HG03095 (cell line): ENCODE measurements around the gene PIP5KL1.

Experiments used
- ATAC-seq: cut with Tn5 transposase; IDR thresholded peaks from one replicate; pipeline ENCODE4 v1.9.1; 2021; ENCODE audit warnings: moderate library complexity; ENCODE audit not compliant: unreplicated experiment

The PIP5KL1 gene

DNA sequence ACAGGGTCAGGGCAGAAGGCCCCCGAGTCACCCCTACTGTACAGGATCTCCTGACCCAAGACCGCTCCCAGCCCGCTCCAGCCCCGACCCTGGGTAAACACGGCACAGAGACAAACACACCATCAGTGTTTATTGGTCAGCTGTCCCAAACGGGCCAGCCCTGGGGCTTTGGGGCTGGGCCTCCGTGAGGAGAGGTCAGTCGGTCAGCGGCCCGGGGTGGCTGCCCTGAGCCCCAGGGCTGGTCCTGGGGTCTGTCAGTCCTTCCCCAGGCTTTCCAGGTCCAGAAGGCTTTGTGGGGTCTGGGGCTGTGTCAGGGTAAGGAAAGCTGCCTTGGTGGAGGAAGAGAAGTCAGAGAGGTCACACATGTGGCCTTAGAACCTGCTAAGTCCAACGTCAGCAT lies 4.4 kb upstream of the PIP5KL1 start:
- ATAC-seq: no peak

DNA sequence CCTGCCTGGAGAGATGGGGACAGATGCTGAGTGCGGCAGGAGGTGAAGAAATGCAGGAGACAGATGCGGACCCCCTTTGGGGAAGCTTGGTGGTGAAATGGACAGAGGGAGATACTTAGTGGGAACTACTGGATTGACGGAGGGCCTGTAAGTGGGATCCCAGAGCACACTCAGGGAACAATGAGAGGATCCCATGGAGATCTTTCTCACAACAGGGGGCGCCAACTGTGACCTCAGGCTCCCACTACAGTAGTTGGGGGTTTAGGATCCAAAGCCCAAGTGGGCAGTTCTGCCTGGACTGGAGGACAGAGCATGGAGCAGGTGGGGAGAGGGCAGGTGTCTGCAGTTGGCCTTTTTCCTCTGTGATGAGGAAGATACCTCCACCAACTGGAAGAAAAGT lies 3.7 kb upstream of the PIP5KL1 start:
- no peak for ATAC-seq

DNA sequence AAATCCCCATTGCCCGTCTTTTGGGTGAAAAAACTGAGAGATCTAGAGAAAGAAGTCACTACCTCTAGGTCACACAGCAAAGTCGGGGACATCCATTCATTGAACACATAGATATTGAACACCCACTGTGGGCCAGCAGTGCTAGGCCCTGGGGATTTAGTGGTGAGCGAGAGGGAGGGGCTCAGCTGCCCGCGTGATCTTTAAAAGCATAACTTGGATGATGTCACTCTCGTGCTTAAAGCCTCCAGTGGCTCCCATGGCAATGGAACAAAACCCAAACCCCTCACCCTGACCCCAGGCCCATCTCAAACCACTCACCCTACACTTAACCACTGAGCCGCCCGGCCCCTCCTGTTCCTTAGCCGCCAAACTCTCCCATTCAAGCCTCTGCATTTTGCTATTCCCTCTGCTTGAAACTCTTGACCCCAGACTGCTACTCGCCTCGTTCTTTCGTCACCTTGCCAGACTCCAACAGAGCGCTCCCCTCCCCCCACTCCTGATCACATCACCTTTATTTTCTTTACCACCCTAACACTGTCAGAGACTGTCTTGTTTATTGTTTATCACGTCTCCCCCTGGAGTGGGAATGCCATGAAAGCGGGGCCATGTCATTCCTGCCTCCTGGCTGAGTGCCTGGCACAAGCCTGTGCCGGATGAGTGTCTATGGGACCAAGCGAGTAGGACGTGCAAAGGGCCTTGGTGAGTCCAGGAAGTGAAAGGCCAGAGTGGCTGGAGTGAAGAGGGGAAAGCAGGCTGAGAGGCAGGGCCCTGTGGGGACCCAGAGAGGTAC lies 710 bp upstream of the PIP5KL1 start:
- ATAC-seq: peak; percentile 25

DNA sequence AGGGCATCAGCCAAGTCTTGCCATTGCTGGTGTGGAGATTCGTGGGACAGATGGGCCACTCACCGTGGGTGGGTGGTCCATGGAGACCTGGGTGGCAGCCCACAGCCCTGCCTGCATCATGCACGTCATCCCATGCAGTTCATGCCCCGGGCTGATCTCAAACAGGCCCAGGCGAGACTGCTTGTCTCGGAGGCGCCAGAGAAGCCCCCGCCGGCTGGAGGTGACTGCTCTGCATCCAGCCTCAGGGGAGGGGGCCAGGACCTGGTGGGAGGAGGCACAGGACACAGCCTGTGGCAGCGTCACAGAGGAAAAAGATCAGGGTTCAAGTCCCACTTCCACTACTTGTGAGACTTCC lies 975 bp downstream of the PIP5KL1 start:
- no peak for ATAC-seq

DNA sequence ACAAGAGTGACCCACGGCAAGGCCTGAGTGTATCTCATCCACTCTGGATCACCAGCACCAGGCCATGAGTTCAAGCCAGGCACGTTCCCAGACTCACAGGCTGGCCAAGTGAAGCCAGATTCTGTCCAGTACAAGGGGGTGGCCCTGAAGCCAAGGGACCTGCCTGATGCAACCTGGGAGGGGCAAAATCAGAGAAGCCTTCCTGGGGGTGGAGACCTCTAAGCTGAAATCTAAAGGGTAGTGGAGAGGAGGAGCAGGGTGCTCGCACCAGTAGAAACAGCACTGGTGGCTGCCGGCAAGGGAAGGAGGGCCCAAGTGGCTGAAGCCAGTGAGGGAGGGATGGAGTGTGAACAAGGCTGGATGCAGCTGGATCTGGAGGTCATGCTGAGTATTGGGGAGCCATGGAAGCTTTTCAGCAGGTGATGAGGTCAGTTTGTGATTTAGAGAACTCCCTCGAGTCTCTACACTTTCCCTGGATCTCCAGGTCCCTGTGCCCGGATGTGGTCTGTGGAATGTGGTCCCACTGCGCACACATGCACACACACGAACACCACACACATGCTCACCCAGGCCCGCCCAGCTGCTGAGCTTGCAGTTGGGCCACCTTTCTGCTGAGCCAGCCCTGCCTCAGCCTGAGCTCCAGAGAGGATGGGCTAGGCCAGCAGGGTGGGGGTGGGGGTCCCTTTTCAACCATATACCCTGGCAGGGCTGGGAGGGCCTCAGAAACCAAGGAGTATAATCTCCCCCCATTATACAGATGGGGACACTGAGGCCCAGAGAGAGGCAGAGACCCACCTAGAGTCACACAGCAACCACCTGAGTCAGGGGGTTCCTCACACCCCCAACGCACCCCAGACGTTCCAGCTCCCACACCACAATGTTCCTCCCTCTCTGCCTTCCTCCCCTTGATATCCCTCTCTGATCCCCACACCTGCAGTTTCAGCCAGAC lies 1.6 kb downstream of the PIP5KL1 start:
- no peak for ATAC-seq

DNA sequence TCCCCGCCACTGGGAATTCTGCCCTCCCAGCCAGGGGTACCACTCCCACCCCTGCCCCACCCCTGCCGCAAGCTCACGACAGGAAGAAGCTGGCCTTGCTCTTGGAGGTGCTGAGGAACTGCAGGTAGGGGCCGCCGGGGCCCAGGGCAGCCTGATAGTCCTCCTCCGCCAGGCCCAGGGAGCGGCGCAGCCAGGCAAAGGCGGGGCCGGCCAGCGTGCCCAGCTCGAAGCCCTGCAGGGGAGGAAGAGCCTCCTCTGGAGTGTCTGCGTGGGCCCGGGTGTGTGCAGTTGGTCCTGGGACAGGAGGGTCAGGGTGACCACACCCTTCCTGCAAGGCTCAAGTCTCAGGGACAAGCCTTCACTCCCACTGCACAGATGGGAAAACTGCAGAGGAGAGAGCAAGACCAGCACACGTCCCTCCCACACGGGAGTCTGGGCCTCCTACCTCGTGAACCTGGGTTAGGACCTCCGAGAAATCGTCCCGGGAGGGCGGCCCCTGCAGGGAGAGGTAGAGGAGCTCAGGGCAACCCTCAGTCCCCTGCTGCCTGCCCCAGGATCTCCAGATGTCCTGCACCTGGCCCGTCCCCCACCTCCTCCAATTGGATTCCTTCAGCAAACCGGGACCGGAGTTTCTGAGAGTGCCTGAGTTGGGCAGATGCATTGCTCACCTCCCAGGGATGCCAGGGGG lies 2.4 kb downstream of the PIP5KL1 start:
- no peak for ATAC-seq

DNA sequence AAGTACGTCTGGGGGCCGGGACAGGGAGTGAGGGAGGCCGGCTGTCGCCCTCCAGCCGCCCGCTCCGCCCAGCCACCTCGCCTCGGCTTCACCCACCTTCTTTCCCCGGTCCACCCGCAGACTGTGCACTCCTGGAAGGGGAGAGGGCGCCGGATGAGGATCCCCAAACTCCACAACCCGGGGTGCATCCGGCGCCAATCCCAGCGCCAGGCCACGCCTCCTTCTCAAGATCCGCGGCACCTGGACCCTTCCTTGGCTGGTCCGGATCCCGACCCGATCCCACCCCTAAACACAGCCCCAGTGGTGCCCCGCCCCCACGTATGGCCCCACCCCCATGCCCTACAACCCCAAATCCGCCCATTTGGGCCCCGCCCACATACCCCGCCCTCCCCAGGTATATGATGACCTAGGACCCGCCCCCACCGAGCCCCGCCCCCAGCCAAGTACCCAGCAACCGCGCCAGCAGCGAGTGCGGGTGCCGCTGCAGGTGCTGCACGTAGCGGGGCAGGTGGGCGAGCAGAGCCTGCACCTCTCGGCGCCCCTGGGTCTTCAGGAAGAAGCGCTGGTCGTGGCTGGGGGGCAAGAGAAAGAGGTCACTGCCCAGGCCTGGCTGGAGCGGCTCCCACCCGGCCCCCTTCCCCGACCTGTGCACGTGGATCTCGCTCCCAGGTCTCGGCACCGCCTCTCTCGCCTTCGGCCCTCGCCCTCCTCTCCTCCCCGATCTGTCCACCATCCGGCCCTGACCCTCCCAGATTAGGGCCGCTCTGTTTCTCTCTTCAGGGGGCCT lies 3.2 kb downstream of the PIP5KL1 start:
- ATAC-seq: no peak

DNA sequence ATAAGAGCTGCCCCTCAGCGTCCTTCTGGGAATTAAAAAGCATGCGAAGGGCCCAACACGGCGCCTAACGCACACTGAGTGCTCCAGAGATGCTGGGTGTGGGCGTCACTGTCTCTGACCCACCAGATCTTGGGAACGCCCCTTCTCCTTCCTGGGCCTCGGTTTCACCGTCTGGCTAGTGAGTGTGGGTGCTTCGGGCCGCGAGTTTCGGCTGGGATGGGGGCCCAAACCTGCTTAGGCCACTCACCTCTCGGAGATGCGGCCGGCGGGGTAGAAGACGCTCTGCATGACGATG lies 3.7 kb downstream of the PIP5KL1 start:
- ATAC-seq: no peak

DNA sequence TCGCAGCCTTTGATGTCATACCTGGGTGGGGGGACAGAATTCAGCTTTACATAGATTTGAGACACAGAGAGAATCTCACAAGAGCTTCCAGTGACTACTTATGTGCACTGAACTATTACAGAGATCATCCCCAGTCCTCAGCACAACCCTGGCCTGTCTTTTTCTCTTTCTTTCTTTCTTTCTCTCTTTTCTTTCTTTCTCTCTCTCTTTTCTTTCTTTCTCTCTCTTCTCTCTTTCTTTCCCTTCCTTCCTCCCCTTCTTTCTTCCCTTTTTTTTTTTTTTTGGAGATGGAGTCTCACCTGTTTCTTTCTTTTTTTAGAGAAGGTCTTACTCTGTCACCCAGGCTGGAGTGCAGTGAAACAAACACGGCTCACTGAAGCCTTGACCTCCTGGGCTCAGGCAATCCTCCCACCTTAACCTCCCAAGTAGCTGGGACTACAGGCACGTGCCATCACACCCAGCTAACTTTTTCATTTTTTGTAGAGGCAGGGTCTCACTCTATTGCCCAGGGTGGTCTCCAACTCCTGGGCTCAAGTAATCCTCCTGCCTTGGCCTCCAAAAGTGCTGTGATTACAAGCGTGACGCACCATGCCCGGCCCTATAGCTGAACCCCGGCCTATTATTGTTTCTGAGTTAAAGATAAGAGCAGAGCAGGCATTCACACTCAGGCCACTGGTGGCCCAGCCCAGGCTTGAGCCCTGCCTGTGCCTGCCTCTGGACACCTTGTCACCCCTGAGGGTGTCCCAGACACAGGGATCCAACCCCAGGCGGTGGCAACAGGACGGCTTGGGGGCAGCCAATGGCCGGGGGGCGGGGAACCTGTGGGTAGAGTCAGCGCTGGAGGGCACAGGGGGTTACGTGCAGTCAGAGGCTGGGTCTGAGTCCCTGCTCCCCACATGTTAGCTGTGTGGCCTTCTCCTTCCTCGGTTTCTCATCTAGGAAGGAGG lies 4.3 kb downstream of the PIP5KL1 start:
- ATAC-seq: no peak

DNA sequence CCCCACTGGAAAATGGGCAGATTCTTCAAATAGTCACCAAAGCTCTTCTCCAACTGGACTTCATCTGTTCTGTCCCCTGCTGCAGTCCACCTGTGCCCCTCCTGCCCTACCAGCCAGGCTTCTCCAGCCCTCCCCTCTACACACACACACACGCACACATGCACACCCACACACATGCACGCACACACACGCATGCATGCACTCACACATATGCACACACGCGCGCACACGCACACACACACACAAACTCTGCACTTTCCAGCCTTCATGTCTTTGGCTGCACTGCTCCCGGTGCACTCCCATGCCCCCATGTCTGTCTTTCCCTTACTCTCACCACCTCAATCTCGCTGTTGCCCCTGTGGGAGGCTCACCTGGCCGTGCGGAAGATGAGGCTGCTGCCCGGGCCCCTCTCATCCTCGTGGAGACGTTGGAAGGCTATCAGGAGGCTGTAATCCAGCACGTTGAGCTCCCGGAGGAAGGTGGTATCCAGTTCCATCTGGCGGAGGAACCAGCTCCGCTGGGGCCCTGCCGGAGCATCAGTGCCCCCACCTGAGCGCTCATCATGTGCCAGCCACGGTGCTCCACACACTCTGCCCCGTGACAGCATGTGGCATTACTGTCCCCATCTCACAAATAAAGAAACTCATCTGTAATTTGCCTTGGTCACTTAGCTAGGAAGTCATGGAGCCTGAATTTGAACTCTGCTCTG lies 5.7 kb downstream of the PIP5KL1 start:
- no peak for ATAC-seq

DNA sequence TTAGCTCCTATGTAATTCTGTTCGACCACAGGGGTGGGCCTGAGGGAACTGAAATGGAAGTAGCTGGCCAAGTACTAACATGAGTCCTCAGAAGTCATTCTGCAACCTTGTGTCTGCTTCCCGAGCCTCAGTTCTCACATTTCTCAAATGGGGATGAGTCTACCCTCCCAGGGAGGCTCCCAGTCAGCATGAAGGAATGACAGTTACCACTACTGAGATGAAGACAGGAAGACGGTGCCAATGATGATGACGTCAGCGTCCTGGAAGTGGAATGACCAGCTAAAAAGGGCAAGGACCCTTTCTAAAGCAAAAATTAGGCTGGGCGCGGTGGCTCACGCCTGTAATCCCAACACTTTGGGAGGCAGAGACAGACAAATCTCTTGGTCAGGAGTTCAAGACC lies 6.8 kb downstream of the PIP5KL1 start:
- no peak for ATAC-seq

DNA sequence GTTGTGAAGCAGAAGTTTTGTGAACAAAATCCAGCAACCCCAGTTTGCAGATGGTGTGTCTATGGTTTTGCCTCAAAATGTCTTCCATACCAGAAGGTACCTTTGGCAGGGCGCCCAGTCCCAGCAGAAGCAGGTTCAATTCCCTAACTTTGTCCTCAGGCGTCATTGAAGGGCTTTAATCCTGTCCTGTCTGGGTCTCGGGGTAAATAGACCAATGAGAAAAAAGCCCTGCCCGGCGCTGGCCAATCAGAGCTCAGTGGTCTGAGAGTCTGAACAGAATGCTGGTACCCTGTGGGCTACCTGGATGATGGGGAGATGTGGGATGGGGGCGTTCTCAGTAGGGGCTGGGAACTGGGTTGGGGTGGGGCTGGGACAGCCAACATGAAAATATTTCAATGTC lies 7.5 kb downstream of the PIP5KL1 start:
- no peak for ATAC-seq

DNA sequence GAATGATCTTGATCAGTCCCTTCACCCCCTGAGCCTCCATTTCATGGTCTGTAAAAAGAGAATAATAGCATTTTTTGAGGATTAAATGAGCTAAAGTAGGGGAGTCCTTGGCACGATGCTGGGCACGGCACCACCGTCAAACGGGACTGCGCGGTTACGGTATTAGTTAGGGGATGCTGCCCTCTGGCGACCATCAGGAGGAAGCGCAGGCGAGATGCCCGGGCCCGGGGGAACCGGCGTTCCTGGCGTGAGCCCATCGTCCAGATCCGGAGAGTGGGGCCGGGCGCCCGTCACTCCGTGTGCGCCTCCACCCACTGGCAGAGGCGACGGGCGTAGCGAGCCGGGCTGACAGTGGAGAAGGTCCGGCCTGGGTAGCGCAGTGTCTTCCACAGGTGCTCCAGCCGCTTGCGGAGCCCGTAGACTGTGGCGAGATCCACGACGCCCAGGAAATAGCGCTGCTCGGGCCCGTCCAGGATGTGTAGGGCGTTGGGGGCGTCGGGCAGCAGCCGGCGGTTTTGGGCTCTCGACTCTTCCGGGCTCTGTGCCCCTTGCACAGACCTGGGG lies 8.9 kb downstream of the PIP5KL1 start:
- no peak for ATAC-seq

DNA sequence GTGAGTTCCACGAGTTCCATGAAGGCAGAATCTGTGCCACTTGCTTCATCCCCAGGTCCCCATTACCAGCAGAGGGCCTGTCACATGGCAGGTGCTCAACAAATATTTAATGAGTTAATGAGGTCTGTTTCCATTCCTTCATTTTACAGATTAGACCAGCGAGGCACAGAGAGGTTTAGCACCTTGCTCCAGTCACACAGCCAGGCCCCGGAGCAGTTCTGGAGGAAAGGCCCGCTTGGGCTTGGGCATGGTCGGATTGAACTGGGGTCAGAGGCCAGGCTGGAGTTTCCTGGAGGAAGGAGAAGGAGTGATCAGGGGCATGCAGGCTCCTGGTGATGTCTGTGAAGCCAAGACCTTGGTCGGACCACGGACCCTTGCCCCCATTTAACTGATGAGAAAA lies 9.8 kb downstream of the PIP5KL1 start:
- no peak for ATAC-seq

DNA sequence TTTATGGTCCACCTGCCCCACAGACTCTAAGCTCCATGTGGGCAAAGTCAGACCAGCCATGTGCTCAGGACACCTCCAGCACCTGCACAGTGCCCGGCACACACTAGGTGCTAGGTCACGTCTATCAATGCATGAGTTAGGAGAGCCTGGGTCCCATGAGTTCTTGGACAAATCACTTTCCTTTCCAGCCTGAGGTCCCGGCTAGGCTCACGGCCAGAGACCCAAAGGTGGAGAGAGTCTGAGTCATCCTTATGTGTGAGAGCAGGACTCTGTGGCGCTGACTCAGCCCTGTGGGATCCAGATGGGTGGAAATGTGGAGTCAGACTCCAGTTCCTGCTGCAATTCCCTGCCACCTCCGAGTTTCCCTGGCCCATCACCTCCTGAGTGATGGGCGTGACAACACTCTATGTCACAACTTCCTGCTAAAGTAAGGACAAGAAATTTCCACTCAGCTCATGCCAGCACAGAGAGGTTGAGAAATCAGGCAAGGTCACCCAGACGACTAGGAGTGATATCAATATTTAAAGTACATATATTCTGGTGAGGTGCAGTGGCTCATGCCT lies 11.2 kb downstream of the PIP5KL1 start:
- ATAC-seq: no peak

DNA sequence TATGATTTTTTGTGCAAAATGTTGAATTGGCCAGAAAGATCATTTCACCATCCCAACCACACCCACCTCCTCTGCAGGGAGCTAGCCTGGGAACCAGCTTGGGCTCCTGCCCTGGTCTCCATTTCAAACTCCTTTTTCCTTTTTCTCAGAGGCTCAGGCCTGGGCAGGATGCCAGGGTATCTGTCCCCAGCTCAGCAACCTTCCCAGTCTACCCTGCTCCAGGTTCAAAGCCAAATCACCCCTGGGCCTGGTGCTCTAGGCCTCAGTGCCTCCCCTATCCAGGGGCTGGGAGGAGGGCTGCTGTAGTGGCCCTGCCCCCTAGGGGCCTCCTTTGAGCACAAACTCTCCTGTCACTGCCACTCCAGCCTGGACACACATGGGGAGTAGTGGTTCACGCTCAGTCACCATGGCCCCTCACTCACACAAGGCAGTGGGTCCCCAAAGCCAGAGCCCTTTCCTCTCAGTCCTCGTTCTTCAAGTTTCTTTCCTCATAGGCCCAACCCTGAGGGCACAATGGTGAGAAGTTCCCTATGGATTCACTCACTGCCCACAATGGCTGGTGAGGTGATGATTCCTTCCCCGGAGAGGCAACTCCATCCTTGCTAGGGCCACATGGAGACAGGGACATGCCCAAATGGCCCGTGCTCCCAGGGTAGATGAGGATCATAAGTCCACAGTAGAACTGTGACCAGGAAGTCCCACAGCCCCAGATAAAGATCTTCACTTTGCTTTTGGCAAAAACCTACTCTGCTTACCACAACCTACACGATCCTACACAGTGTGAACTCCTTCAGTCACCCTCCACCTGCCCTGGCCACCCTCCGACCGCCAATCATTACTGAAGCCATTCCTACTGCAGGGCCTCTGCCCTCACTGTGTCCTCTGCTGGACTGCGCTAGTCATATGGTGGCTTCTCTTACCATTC lies 12.1 kb downstream of the PIP5KL1 start:
- no peak for ATAC-seq

DNA sequence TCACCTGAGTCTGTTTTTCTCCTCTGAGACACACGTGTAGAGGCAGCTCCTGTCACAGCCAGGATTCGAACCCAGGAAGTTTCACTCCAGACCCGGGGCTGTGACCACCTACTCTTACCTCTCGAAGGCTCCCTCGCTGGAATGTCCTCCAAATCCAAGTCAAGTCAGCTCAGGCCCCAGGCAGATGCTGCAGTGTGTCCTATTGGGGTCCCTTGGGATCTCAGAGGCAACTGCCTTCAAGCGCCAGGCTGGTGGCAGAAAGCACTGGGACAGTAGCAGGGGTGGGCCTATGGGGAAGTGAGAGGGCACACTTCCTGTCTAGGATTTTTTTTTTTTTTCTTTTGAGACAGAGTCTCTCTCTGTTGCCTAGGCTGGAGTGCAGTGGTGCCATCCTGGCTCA lies 13.0 kb downstream of the PIP5KL1 start:
- no peak for ATAC-seq
